Pancreas (tissue), 10 donors: ENCODE data around the gene NTSR1. TPM values are rescaled to one million over a fixed set of nuclear protein-coding genes. Genes with fewer than 3 reads are reported as not detected.

Experiments used
- ATAC-seq, 4 donors: fragments of 200-7000 bp; cut with Tn5 transposase; one replicate each; pipeline versions ENCODE4 v1.8.0 to v1.9.1; 2020; ENCODE audit warnings: mild to moderate bottlenecking in 4 of 4, moderate library complexity in 4 of 4
- DNase-seq, 6 donors: peaks; one replicate each; pipeline ENCODE4 v3.0.0-alpha.2; 2020
- FAIRE-seq: peaks from 2 replicates; lab custom pipeline; 2012; peaks lifted over from hg19 to GRCh38; lab: Jason Lieb, UNC
- H3K27ac ChIP-seq, 4 donors: fragments of 200-600 bp; sonication (generic); 1 replicate in 3 of 4; 2 replicates in 1 of 4; pipeline versions ENCODE4 v1.5.0 to v1.8.0; 2020
- H3K27me3 ChIP-seq, 4 donors: fragments of 200-600 bp; one replicate each; pipeline ENCODE4 v1.8.0; 2021
- H3K36me3 ChIP-seq, 3 donors: fragments of 200-600 bp; sonication (generic) in 1 of 3; one replicate each; pipeline versions ENCODE4 v1.5.0 to v1.8.0; 2020 to 2021
- H3K4me1 ChIP-seq, 3 donors: fragments of 200-600 bp; one replicate each; pipeline ENCODE4 v1.8.0; 2021
- H3K4me3 ChIP-seq, 4 donors: fragments of 200-600 bp; sonication (generic) in 2 of 4; one replicate each; pipeline versions ENCODE4 v1.5.0 to v1.8.0; 2020 to 2021
- H3K9me3 ChIP-seq, 4 donors: fragments of 200-600 bp; one replicate each; pipeline ENCODE4 v1.8.0; 2021
- WGBS, 2 donors: extraction: QIAGEN DNeasy Blood & Tissue Kit; methylation state at CpG; one replicate each; pipeline ENCODE4 v1.1.7; 2013; 5-methylcytosine and 5-hydroxymethylcytosine counted together
- intact Hi-C, 3 donors: fragments of 100-400 bp; cut with DNase I; formaldehyde crosslinking; loops; one replicate each; pipeline versions ENCODE4 v1.11.1 to v1.14.2; 2022
- polyA plus RNA-seq, 2 donors: library from polyadenylated mRNA; stranded (reverse); fragments of 200-250 nt; gene quantifications; one replicate each; pipeline ENCODE4 v1.2.3, GENCODE V29; 2013
- total RNA-seq, 6 donors: library from RNA; stranded (reverse); fragmentation: NEBNext Ultra II Directional in 4 of 6; extraction: Animal tissue kit (Norgen Biotek cat#: 25700) in 4 of 6; gene quantifications; one replicate each; pipeline versions ENCODE4 v1.2.1 to v1.2.4, GENCODE V29; 2021 to 2023
- TF ChIP-seq, protein P1 (sequence below), 4 donors: fragments of 200-600 bp; sonication (generic) in 3 of 4; IDR thresholded peaks; one replicate each; pipeline versions ENCODE4 v1.5.0 to v1.8.0; 2021; ENCODE audit warnings: antibody characterized with exemption in 4 of 4
- donor health status: healthy with polysubstance abuse.
- donor health status: DM: no; HTN: no; CAD: no; lungs with moderate emphysema.
- donor health status: DM: no; HTN: no; CAD: no.
- donor health status: control.
- donor health status: control.
- donor health status: Bipolar disorder and iron deficiency.
- donor health status: DM: yes; HTN: yes; CAD: no.
- donor health status: DM: no; HTN: no; CAD: no.
- donor health status: DM: no; HTN: no; CAD: no.
- donor health status: DM: yes; HTN: yes; CAD: no.

NTSR1 gene
- total and polyA plus RNA-seq, 8 donors, result 0.02 to 0.15 (median 0.09) TPM; not detected in 2

DNA sequence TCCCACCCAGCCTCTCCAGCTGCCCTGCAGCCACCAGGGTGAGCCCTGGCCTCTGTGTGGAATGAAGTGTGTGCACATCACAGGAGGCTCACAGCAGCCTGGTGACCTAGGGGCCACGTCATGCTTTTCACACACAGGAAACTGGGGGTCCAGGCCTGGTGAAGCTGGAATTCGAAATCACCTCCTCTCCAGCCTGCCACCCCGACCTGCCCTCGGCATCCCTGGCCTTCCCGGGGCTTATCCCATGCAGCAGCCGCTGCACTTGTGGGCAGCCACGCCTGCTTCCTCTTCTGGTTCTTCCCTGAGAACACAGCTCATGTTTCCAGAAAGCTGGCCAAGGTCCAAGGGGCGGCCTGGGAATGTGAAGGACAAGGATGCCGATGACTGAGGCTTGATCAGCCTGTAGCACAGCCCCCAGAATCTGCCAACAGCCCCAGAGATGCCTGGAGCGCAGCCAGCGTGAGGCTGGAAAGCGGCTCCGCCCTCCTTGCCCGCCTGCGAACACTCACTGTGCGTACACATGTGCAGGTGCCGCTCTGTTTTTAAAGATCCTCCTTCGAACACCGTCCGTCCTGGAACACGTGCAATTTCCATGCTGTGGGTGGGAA, 4.2 kb upstream of the NTSR1 start:
- DNase-seq, result peak; percentile 57 to 86 (median 78)
- intact Hi-C loops, result no loop called here
- Histone ChIP-seq H3K36me3 (no peaks in the 10 kb centered on the region), H3K27ac (no peak overlapping the region), H3K4me1 (no peaks in the 10 kb centered on the region), H3K9me3 (no peaks in the 10 kb centered on the region), H3K27me3 (peaks cover 0 to 9% (median 4%) of the 10 kb centered on the region in 4 donors), H3K4me3 (no peak overlapping the region)
- ATAC-seq, result peak; percentile 65 to 71 (median 69)
- WGBS, 2 donors, result 6 to 15% methylated on average over 21 of the region's 21 CpGs
- FAIRE-seq, result no peak
- TF ChIP-seq, protein P1, sequence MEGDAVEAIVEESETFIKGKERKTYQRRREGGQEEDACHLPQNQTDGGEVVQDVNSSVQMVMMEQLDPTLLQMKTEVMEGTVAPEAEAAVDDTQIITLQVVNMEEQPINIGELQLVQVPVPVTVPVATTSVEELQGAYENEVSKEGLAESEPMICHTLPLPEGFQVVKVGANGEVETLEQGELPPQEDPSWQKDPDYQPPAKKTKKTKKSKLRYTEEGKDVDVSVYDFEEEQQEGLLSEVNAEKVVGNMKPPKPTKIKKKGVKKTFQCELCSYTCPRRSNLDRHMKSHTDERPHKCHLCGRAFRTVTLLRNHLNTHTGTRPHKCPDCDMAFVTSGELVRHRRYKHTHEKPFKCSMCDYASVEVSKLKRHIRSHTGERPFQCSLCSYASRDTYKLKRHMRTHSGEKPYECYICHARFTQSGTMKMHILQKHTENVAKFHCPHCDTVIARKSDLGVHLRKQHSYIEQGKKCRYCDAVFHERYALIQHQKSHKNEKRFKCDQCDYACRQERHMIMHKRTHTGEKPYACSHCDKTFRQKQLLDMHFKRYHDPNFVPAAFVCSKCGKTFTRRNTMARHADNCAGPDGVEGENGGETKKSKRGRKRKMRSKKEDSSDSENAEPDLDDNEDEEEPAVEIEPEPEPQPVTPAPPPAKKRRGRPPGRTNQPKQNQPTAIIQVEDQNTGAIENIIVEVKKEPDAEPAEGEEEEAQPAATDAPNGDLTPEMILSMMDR (IDR thresholded peaks at IDR 0.05), result no peak

DNA sequence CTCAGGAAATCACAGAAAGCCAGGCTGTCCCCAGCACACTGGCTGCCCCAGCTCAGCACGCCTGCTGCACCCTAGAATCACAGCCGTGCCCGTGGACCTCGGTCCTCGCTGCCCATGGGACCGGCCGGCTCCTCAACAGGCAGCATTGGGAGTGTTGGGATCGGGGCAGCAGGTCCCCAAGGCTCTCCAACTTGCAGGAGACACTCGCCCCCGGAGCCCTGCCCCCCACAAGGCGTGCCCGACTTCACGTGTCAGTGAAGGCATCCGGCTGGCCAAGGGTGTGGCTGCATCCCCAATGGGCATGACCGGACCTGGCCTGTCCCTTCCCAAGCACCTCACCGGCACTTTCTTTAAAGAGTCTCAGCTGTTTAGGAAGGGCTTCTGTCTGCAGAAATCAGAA, 3.0 kb upstream of the NTSR1 start:
- FAIRE-seq (no peak), DNase-seq (peak in 2 of 6 donors; percentile 17 to 63), ATAC-seq (no peak)
- TF ChIP-seq, protein P1 (IDR thresholded peaks at IDR 0.05), result no peak
- peaks cover 0 to 21% (median 7%) of the 10 kb centered on the region in 4 donors for H3K27me3 ChIP-seq
- H3K27ac ChIP-seq, result no peak overlapping the region
- no peaks in the 10 kb centered on the region for H3K9me3 ChIP-seq
- 60 to 66% methylated on average over 16 of the region's 16 CpGs for WGBS, 2 donors
- no peak overlapping the region for H3K4me3 ChIP-seq
- H3K4me1 ChIP-seq, result no peaks in the 10 kb centered on the region
- no peaks in the 10 kb centered on the region for H3K36me3 ChIP-seq
- intact Hi-C loops, result no loop called here

DNA sequence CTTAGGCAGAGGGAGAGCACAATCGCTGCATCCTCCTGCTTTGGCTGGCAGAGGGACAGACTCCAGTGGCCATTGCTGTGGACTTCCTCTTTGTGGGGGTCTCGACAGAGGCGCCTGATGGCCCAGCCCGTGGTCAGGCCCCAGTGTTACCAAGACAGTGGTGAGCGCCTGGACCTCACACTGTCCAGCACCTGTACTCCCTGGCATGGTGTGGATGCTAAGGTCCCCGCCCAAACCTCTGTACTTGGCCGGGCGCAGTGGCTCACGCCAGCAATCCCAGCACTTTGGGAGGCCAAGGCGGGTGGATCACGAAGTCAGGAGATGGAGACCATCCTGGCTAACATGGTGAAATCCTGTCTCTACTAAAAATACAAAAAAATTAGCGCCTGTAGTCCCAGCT, 2.3 kb upstream of the NTSR1 start:
- TF ChIP-seq, protein P1 (IDR thresholded peaks at IDR 0.05), result no peak
- Histone ChIP-seq H3K9me3 (no peaks in the 10 kb centered on the region), H3K27ac (no peak overlapping the region), H3K27me3 (peaks cover 0 to 25% (median 7%) of the 10 kb centered on the region in 4 donors), H3K4me3 (no peak overlapping the region), H3K36me3 (no peaks in the 10 kb centered on the region), H3K4me1 (no peaks in the 10 kb centered on the region)
- FAIRE-seq, result no peak
- ATAC-seq, result no peak
- intact Hi-C loops, result no loop called here
- WGBS, 2 donors, result 63 to 80% methylated on average over 12 of the region's 12 CpGs
- peak in 1 of 6 donors; percentile 20 for DNase-seq

DNA sequence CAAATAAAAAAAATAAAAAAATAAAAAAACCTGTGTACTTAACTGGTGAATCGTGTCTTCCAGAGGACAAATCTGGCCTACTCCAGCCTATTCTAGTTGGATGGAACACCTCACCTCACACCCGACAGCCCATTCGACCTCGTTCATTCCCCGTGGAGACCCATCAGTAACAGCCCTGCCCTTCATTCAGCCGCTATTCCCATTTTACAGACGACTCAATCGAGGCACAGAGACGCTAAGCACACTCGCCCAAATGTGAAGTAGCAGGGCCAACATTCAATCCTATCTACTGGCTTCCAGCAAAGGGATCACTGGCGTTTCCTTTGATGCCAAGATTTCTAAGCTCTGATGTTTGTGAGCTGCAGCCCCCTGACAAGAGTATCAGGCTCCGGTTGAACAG, 1.8 kb upstream of the NTSR1 start:
- H3K36me3 ChIP-seq, result no peaks in the 10 kb centered on the region
- WGBS, 2 donors, result 50 to 63% methylated on average over 12 of the region's 12 CpGs
- peaks cover 0 to 25% (median 7%) of the 10 kb centered on the region in 4 donors for H3K27me3 ChIP-seq
- FAIRE-seq, result no peak
- TF ChIP-seq, protein P1 (IDR thresholded peaks at IDR 0.05), result no peak
- H3K4me1 ChIP-seq, result no peaks in the 10 kb centered on the region
- ATAC-seq, result no peak
- intact Hi-C loops, result no loop called here
- H3K9me3 ChIP-seq, result no peaks in the 10 kb centered on the region
- H3K4me3 ChIP-seq, result no peak overlapping the region
- H3K27ac ChIP-seq, result no peak overlapping the region
- DNase-seq, result no peak

DNA sequence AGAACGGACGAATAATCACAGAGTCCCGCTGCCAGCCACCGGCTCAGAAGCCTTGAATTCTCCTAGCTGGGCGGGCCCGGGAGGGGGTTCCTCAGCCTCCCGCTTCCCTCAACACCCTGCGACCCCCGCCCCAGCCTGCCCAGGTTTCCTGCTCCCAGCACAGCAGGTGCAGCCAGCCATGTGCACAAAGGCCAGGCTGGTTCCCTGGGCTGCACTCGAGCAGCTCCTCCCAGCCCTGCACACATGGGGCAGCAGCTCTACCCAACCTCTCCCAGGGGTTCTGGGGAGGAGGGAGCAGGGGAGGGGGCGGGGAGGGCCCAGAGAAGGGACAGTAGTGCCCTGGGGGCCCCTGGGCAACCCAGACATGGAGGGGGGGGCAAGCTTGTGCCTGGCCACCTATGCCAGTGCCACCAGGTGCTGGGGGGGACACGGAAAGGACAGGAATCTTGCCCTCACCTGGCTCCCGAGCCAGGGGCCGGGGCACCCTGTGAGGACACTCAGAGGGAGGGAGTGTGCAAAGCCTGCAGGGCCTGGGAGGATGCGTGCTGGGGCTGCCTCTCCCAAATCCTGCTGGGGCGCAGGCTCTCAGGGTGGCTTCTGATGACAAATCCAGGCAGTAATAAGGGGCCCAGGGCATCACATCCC, 1.2 kb upstream of the NTSR1 start:
- intact Hi-C loops, result no loop called here
- no peak for FAIRE-seq
- peaks cover 0 to 25% (median 7%) of the 10 kb centered on the region in 4 donors for H3K27me3 ChIP-seq

More for the DNA sequence above, 1.2 kb upstream of the NTSR1 start:
- DNase-seq (peak in 2 of 6 donors; percentile 15 to 53), ATAC-seq (no peak)
- WGBS, 2 donors, result 33 to 37% methylated on average over 16 of the region's 16 CpGs
- H3K4me3 ChIP-seq, result no peak overlapping the region
- H3K4me1 ChIP-seq, result no peaks in the 10 kb centered on the region
- TF ChIP-seq, protein P1 (IDR thresholded peaks at IDR 0.05), result no peak
- H3K27ac ChIP-seq, result no peak overlapping the region
- H3K36me3 ChIP-seq, result no peaks in the 10 kb centered on the region
- H3K9me3 ChIP-seq, result no peaks in the 10 kb centered on the region
